T-helper 1 cell treated with Interleukin-12 subunit alpha and Interleukin-12 subunit beta and Interleukin-4 antibody, amounts not matched to agents 30 ng/mL and 1 ng/mL, for 36 hours (primary cell): Measurements from ENCODE around the gene BRSK2. TPM values are rescaled to one million over a fixed set of nuclear protein-coding genes. Genes with fewer than 3 reads are reported as not detected.

Source experiments
- intact Hi-C: fragments of 100-400 bp; cut with micrococcal nuclease; formaldehyde crosslinking; loops from one replicate; pipeline ENCODE4 v1.15.1; 2024
- total RNA-seq: library from RNA; stranded (reverse); gene quantifications from 2 replicates; pipeline ENCODE4 v1.2.3, GENCODE V29; 2022

Gene BRSK2
- total RNA-seq, 1 donor from 2014 or later, result 0.44 TPM

- intact Hi-C loops, result no loop called here
Observed at GRCh38 chr11:1479006-1479677, 89.4 kb downstream of the BRSK2 start.

GRCh38 chr11:1479678-1480118, 90.0 kb downstream of the BRSK2 start:
- intact Hi-C loops, result no loop called here

GRCh38 chr11:1480191-1480554, 90.4 kb downstream of the BRSK2 start:
- intact Hi-C loops, result no loop called here

- intact Hi-C loops, result no loop called here
Observed at GRCh38 chr11:1480555-1481482, 91.1 kb downstream of the BRSK2 start.

- intact Hi-C loops, result no loop called here
Observed at GRCh38 chr11:1481483-1481825, 91.7 kb downstream of the BRSK2 start.

GRCh38 chr11:1481861-1482441, 92.2 kb downstream of the BRSK2 start:
- intact Hi-C loops, result no loop called here

GRCh38 chr11:1482581-1483444, 93.1 kb downstream of the BRSK2 start:
- intact Hi-C loops, result no loop called here

GRCh38 chr11:1483445-1483961, 93.8 kb downstream of the BRSK2 start:
- intact Hi-C loops, result no loop called here

GRCh38 chr11:1484061-1484671, 94.4 kb downstream of the BRSK2 start:
- intact Hi-C loops, result no loop called here

GRCh38 chr11:1484695-1485503, 95.2 kb downstream of the BRSK2 start:
- intact Hi-C loops, result no loop called here

GRCh38 chr11:1485504-1485885, 95.8 kb downstream of the BRSK2 start:
- intact Hi-C loops, result no loop called here

GRCh38 chr11:1486054-1486825, 96.5 kb downstream of the BRSK2 start, which contains the start of gene MOB2:
TSS of gene MOB2 (minus strand) at chr11:1486779. CDS start at chr11:1486556, 223 bp downstream.
- intact Hi-C loops, result no loop called here

GRCh38 chr11:1487091-1487850, 97.5 kb downstream of the BRSK2 start:
- intact Hi-C loops, result no loop called here

- intact Hi-C loops, result no loop called here
Observed at GRCh38 chr11:1487851-1488574, 98.3 kb downstream of the BRSK2 start.

GRCh38 chr11:1488575-1489180, 98.9 kb downstream of the BRSK2 start:
- intact Hi-C loops, result no loop called here

GRCh38 chr11:1490651-1491050, 100.9 kb downstream of the BRSK2 start:
- intact Hi-C loops, result no loop called here

GRCh38 chr11:1491379-1491778, 101.6 kb downstream of the BRSK2 start:
- intact Hi-C loops, result no loop called here
